ENCODE measurements around the gene SLC16A6.
"Not testable (repeated sequence)": the region's sequence is repeated elsewhere in the genome, so short reads cannot be mapped to it uniquely, and the experiment has no call there.

Gene SLC16A6

GRCh38 chr17:68235336-68235791 is 55.6 kb downstream of the SLC16A6 start:
- H3K9ac ChIP-seq (ENCODE audit: low read depth, low read length); H3K9me3 ChIP-seq (ENCODE audit: control insufficient read depth, insufficient read depth, low read length); H3K4me1 ChIP-seq (ENCODE audit: insufficient read depth, low read length); H3K36me3 ChIP-seq (ENCODE audit: insufficient read depth, low read length): not testable (repeated sequence)

GRCh38 chr17:68234726-68235335 is 56.1 kb downstream of the SLC16A6 start:
- not testable (repeated sequence) for H3K36me3 ChIP-seq (ENCODE audit: insufficient read depth, low read length); H3K9ac ChIP-seq (ENCODE audit: low read depth, low read length); H3K9me3 ChIP-seq (ENCODE audit: control insufficient read depth, insufficient read depth, low read length); H3K4me1 ChIP-seq (ENCODE audit: insufficient read depth, low read length)

GRCh38 chr17:68232741-68233140 is 58.2 kb downstream of the SLC16A6 start:
- not testable (repeated sequence) for H3K36me3 ChIP-seq (ENCODE audit: insufficient read depth, low read length); H3K4me1 ChIP-seq (ENCODE audit: insufficient read depth, low read length); H3K9ac ChIP-seq (ENCODE audit: low read depth, low read length); H3K9me3 ChIP-seq (ENCODE audit: control insufficient read depth, insufficient read depth, low read length)

GRCh38 chr17:68231541-68231940 is 59.4 kb downstream of the SLC16A6 start:
- H3K4me1 ChIP-seq (ENCODE audit: insufficient read depth, low read length): no peaks in the 10 kb centered on the region; the same call in 1 of the 2 replicates
- H3K9me3 ChIP-seq (ENCODE audit: control insufficient read depth, insufficient read depth, low read length): no peaks in the 10 kb centered on the region

GRCh38 chr17:68231131-68231530 is 59.8 kb downstream of the SLC16A6 start:
- H3K9me3 ChIP-seq (ENCODE audit: control insufficient read depth, insufficient read depth, low read length); H3K36me3 ChIP-seq (ENCODE audit: insufficient read depth, low read length); H3K4me1 ChIP-seq (ENCODE audit: insufficient read depth, low read length); H3K9ac ChIP-seq (ENCODE audit: low read depth, low read length): not testable (repeated sequence)

More at GRCh38 chr17:68231541-68231940, 59.4 kb downstream of the SLC16A6 start:
- Histone ChIP-seq H3K36me3 (ENCODE audit: insufficient read depth, low read length) (no peaks in the 10 kb centered on the region), H3K9ac (ENCODE audit: low read depth, low read length) (no peak overlapping the region)

GRCh38 chr17:68229619-68230018 is 61.3 kb downstream of the SLC16A6 start:
- Histone ChIP-seq H3K9me3 (ENCODE audit: control insufficient read depth, insufficient read depth, low read length) (no peaks in the 10 kb centered on the region), H3K36me3 (ENCODE audit: insufficient read depth, low read length) (no peaks in the 10 kb centered on the region), H3K9ac (ENCODE audit: low read depth, low read length) (no peak overlapping the region), H3K4me1 (ENCODE audit: insufficient read depth, low read length) (no peaks in the 10 kb centered on the region; the same call in 1 of the 2 replicates)

- Histone ChIP-seq H3K9ac (ENCODE audit: low read depth, low read length) (no peak overlapping the region), H3K36me3 (ENCODE audit: insufficient read depth, low read length) (no peaks in the 10 kb centered on the region), H3K4me1 (ENCODE audit: insufficient read depth, low read length) (no peaks in the 10 kb centered on the region; the same call in 1 of the 2 replicates), H3K9me3 (ENCODE audit: control insufficient read depth, insufficient read depth, low read length) (no peaks in the 10 kb centered on the region)
Observed at GRCh38 chr17:68228817-68229570, 61.9 kb downstream of the SLC16A6 start.

GRCh38 chr17:68228039-68228680 is 62.8 kb downstream of the SLC16A6 start:
- H3K4me1 ChIP-seq (ENCODE audit: insufficient read depth, low read length); H3K9ac ChIP-seq (ENCODE audit: low read depth, low read length); H3K9me3 ChIP-seq (ENCODE audit: control insufficient read depth, insufficient read depth, low read length); H3K36me3 ChIP-seq (ENCODE audit: insufficient read depth, low read length): not testable (repeated sequence)

GRCh38 chr17:68225055-68225454 is 65.9 kb downstream of the SLC16A6 start:
- not testable (repeated sequence) for H3K36me3 ChIP-seq (ENCODE audit: insufficient read depth, low read length); H3K9ac ChIP-seq (ENCODE audit: low read depth, low read length); H3K9me3 ChIP-seq (ENCODE audit: control insufficient read depth, insufficient read depth, low read length); H3K4me1 ChIP-seq (ENCODE audit: insufficient read depth, low read length)

GRCh38 chr17:68222606-68223005 is 68.3 kb downstream of the SLC16A6 start:
- Histone ChIP-seq H3K36me3 (ENCODE audit: insufficient read depth, low read length) (no peaks in the 10 kb centered on the region), H3K9ac (ENCODE audit: low read depth, low read length) (no peak overlapping the region), H3K9me3 (ENCODE audit: control insufficient read depth, insufficient read depth, low read length) (no peaks in the 10 kb centered on the region), H3K4me1 (ENCODE audit: insufficient read depth, low read length) (peaks cover 5% of the 10 kb centered on the region; the same call in 1 of the 2 replicates)

- Histone ChIP-seq H3K9me3 (ENCODE audit: control insufficient read depth, insufficient read depth, low read length) (no peaks in the 10 kb centered on the region), H3K9ac (ENCODE audit: low read depth, low read length) (no peak overlapping the region), H3K36me3 (ENCODE audit: insufficient read depth, low read length) (no peaks in the 10 kb centered on the region), H3K4me1 (ENCODE audit: insufficient read depth, low read length) (peaks cover 5% of the 10 kb centered on the region; the same call in 1 of the 2 replicates)
Observed at GRCh38 chr17:68221786-68222185, 69.1 kb downstream of the SLC16A6 start.

GRCh38 chr17:68220786-68221185 is 70.1 kb downstream of the SLC16A6 start:
- not testable (repeated sequence) for H3K4me1 ChIP-seq (ENCODE audit: insufficient read depth, low read length); H3K36me3 ChIP-seq (ENCODE audit: insufficient read depth, low read length); H3K9ac ChIP-seq (ENCODE audit: low read depth, low read length); H3K9me3 ChIP-seq (ENCODE audit: control insufficient read depth, insufficient read depth, low read length)

GRCh38 chr17:68220186-68220585 is 70.7 kb downstream of the SLC16A6 start:
- H3K36me3 ChIP-seq (ENCODE audit: insufficient read depth, low read length); H3K9me3 ChIP-seq (ENCODE audit: control insufficient read depth, insufficient read depth, low read length); H3K9ac ChIP-seq (ENCODE audit: low read depth, low read length); H3K4me1 ChIP-seq (ENCODE audit: insufficient read depth, low read length): not testable (repeated sequence)

- H3K4me1 ChIP-seq (ENCODE audit: insufficient read depth, low read length); H3K36me3 ChIP-seq (ENCODE audit: insufficient read depth, low read length); H3K9me3 ChIP-seq (ENCODE audit: control insufficient read depth, insufficient read depth, low read length); H3K9ac ChIP-seq (ENCODE audit: low read depth, low read length): not testable (repeated sequence)
Observed at GRCh38 chr17:68219429-68219828, 71.5 kb downstream of the SLC16A6 start.

All from ES-I3 (cell line).